GM12878 (cell line): ENCODE results near the gene CLCN7. TPM values are rescaled to one million over a fixed set of nuclear protein-coding genes. Genes with fewer than 3 reads are reported as not detected.
"Not testable (repeated sequence)": the region's sequence is repeated elsewhere in the genome, so short reads cannot be mapped to it uniquely, and the experiment has no call there.

Source experiments
- ATAC-seq: fragments of 200-7000 bp; cut with Tn5 transposase; 3 replicates; pipeline ENCODE4 v1.9.1; 2020; ENCODE audit warnings: mild to moderate bottlenecking, moderate library complexity
- BruUV-seq: library from RNA; stranded (reverse); fragments of 400-500 nt; replicated peaks from 2 replicates; lab custom pipeline; 2021; lab: Mats Ljungman, UMichigan
- CTCF ChIA-PET: fragments of 300-600 bp; sonication (Branson Sonifier 250); formaldehyde crosslinking; extraction: SDS; loops from one replicate; lab custom pipeline; 2021; ENCODE audit warnings: inconsistent platforms; lab: Yijun Ruan, JAX
- POLR2A ChIA-PET: fragments of 350-600 bp; formaldehyde crosslinking; extraction: SDS; loops from one replicate; lab custom pipeline; 2021; ENCODE audit warnings: inconsistent platforms; lab: Charles Lee
- RAD21 ChIA-PET: fragments of 300-600 bp; sonication (Branson Sonifier 250); formaldehyde crosslinking; loops from one replicate; lab custom pipeline; 2023; ENCODE audit warnings: antibody characterized with exemption; ENCODE audit not compliant: unreplicated experiment; lab: Charles Lee
- SMC1A ChIA-PET: fragments of 300-600 bp; sonication (Branson Sonifier 250); formaldehyde crosslinking; loops from one replicate; lab custom pipeline; 2023; ENCODE audit not compliant: unreplicated experiment, uncharacterized antibody; lab: Charles Lee
- DNase-seq: peaks from one replicate; pipeline ENCODE4 v3.0.0-alpha.2; 2011; ENCODE audit warnings: low read depth, low spot score
- FAIRE-seq: peaks from 3 replicates; lab custom pipeline; 2011; peaks lifted over from hg19 to GRCh38; lab: Jason Lieb, UNC
- H2AFZ ChIP-seq: 2 replicates; pipeline ENCODE4 v1.6.0; 2011; ENCODE audit warnings: low read depth, low read length, control low read depth; ENCODE audit not compliant: control insufficient read depth
- H3K27ac ChIP-seq: 2 replicates; pipeline ENCODE4 v1.5.1; 2011; ENCODE audit warnings: control low read depth; ENCODE audit not compliant: control insufficient read depth, insufficient read depth
- H3K27me3 ChIP-seq, 2 experiments: replicated peaks in 1 of 2; 2 replicates each; pipeline versions ENCODE4 v1.6.0 to v1.6.1; 2011; ENCODE audit warnings: low read length in 1 of 2; ENCODE audit not compliant: control insufficient read depth in 2 of 2, insufficient read depth in 2 of 2
- H3K36me3 ChIP-seq, 2 experiments: 2 replicates each; pipeline ENCODE4 v1.5.1; 2011; ENCODE audit warnings: low read length in 1 of 2; ENCODE audit not compliant: control insufficient read depth in 2 of 2, insufficient read depth in 2 of 2
- H3K4me1 ChIP-seq: 2 replicates; pipeline ENCODE4 v1.6.1; 2011; ENCODE audit warnings: mild to moderate bottlenecking, low read length, moderate library complexity, mixed read lengths; ENCODE audit not compliant: control insufficient read depth, insufficient read depth
- H3K4me2 ChIP-seq: 2 replicates; pipeline ENCODE4 v1.6.0; 2011; ENCODE audit warnings: control low read depth; ENCODE audit not compliant: control insufficient read depth, insufficient read depth
- H3K4me3 ChIP-seq: fragments of 200-600 bp; sonication (generic); 2 replicates; pipeline ENCODE4 v1.5.1; 2016
- H3K79me2 ChIP-seq: 2 replicates; pipeline ENCODE4 v1.6.0; 2011; ENCODE audit warnings: low read length; ENCODE audit not compliant: control insufficient read depth, insufficient read depth
- H3K9ac ChIP-seq: 2 replicates; pipeline ENCODE4 v1.8.0; 2011; ENCODE audit warnings: low read length, control low read depth, mixed read lengths; ENCODE audit not compliant: control insufficient read depth, insufficient read depth
- H3K9me3 ChIP-seq: replicated peaks from 3 replicates; pipeline ENCODE4 v1.5.1; 2011; ENCODE audit warnings: mild to moderate bottlenecking, low read length; ENCODE audit not compliant: control insufficient read depth, insufficient read depth
- H4K20me1 ChIP-seq: 2 replicates; pipeline ENCODE4 v1.6.0; 2011; ENCODE audit not compliant: control insufficient read depth, insufficient read depth
- CBFB ChIP-seq: IDR thresholded peaks from 2 replicates; pipeline ENCODE4 v1.6.1; 2016; ENCODE audit warnings: antibody characterized with exemption, low read depth
- CBX3 ChIP-seq: fragments of 200-600 bp; sonication (generic); IDR thresholded peaks from 2 replicates; pipeline ENCODE4 v1.6.1; 2016; ENCODE audit warnings: low read depth, borderline replicate concordance
- ESRRA ChIP-seq: IDR thresholded peaks from 2 replicates; pipeline ENCODE4 v1.6.1; 2012; ENCODE audit warnings: mild to moderate bottlenecking, low read length, improper control_type of control experiment
- ETV6 ChIP-seq, 2 experiments: fragments of 450-650 bp in 1 of 2; IDR thresholded peaks in 1 of 2; conservative IDR thresholded peaks in 1 of 2; 2 replicates each; pipeline ENCODE4 v1.6.1; 2014; ENCODE audit warnings: antibody characterized with exemption in 1 of 2, borderline replicate concordance in 1 of 2, low read depth in 1 of 2, mild to moderate bottlenecking in 1 of 2, moderate library complexity in 1 of 2
- FOXM1 ChIP-seq: IDR thresholded peaks from 2 replicates; pipeline ENCODE4 v1.6.1; 2012; ENCODE audit warnings: low read depth, mild to moderate bottlenecking, inconsistent platforms, low read length, moderate library complexity
- HCFC1 ChIP-seq: fragments of 150-350 bp; IDR thresholded peaks from 2 replicates; pipeline ENCODE4 v1.6.1; 2014; ENCODE audit warnings: low read length
- HDGF ChIP-seq: fragments of 450-650 bp; IDR thresholded peaks from 2 replicates; pipeline ENCODE4 v1.6.1; 2016; ENCODE audit warnings: antibody characterized with exemption
- IKZF1 ChIP-seq: fragments of 450-650 bp; conservative IDR thresholded peaks from 2 replicates; pipeline ENCODE4 v1.6.1; 2017; ENCODE audit warnings: antibody characterized with exemption, mild to moderate bottlenecking
- LARP7 ChIP-seq: fragments of 450-650 bp; IDR thresholded peaks from 2 replicates; pipeline ENCODE4 v1.6.1; 2017; ENCODE audit warnings: mild to moderate bottlenecking
- PML ChIP-seq: IDR thresholded peaks from 2 replicates; pipeline ENCODE4 v1.6.1; 2012; ENCODE audit warnings: low read length, inconsistent platforms
- RBBP5 ChIP-seq: fragments of 200-600 bp; sonication (generic); conservative IDR thresholded peaks from 2 replicates; pipeline ENCODE4 v1.6.1; 2016
- SP1 ChIP-seq: IDR thresholded peaks from one replicate; pipeline ENCODE4 v1.6.1; 2011; ENCODE audit warnings: low read depth, low read length
- TCF7 ChIP-seq: IDR thresholded peaks from 2 replicates; pipeline ENCODE4 v1.6.1; 2014; ENCODE audit warnings: antibody characterized with exemption, borderline replicate concordance
- WRNIP1 ChIP-seq: IDR thresholded peaks from 2 replicates; pipeline ENCODE4 v1.6.1; 2011; ENCODE audit warnings: low read depth, low read length, improper control_type of control experiment, borderline replicate concordance
- ZBED1 ChIP-seq: IDR thresholded peaks from 2 replicates; pipeline ENCODE4 v1.6.1; 2016; ENCODE audit warnings: borderline replicate concordance
- ZNF24 ChIP-seq: fragments of 450-650 bp; IDR thresholded peaks from 2 replicates; pipeline ENCODE4 v1.6.1; 2017; ENCODE audit warnings: antibody characterized with exemption, mild to moderate bottlenecking
- ZNF274 ChIP-seq: IDR thresholded peaks from one replicate; pipeline ENCODE4 v1.8.0; 2011; ENCODE audit not compliant: insufficient read length, insufficient read depth
- WGBS: methylation state at CpG from one replicate; pipeline ENCODE4 v1.1.6; 2016; ENCODE audit warnings: low lambda C conversion rate; ENCODE audit not compliant: insufficient replicate concordance, insufficient coverage; ENCODE audit errors: missing lambda C conversion rate; 5-methylcytosine and 5-hydroxymethylcytosine counted together
- in situ Hi-C: fragments of 300-500 bp; cut with MboI; formaldehyde crosslinking; loops from 9 replicates; pipeline ENCODE4 v1.14.3; 2018; ENCODE audit warnings: mixed read lengths
- intact Hi-C: fragments of 100-400 bp; cut with micrococcal nuclease; formaldehyde crosslinking; loops from one replicate; pipeline ENCODE4 v1.14.2; 2022; ENCODE audit not compliant: unreplicated experiment
- polyA plus RNA-seq, 11 experiments: library from polyadenylated mRNA; depleted of rRNA in 4 of 11; unstranded in 6 of 11; stranded (reverse) in 5 of 11; fragments of >200 nt; fragmentation: Nextera tagmentation in 4 of 11; fragmentation: Illumina TruSeq in 1 of 11; extraction: Ambion mirVana in 4 of 11; extraction: Trizol in 1 of 11; gene quantifications; 1 replicate in 1 of 11; 2 replicates in 10 of 11; pipeline versions ENCODE4 v1.2.1 to v1.2.3, GENCODE V29; 2011 to 2016; ENCODE audit warnings: inconsistent platforms in 2 of 11, missing spikeins in 2 of 11, low read depth in 1 of 11
- total RNA-seq, 4 experiments: library from RNA; depleted of rRNA in 3 of 4; stranded (reverse); fragments of >200 nt in 3 of 4; fragmentation: Illumina TruSeq in 1 of 4; extraction: Trizol in 1 of 4; gene quantifications; 2 replicates each; pipeline versions ENCODE4 v1.2.1 to v1.2.3, GENCODE V29; 2013 to 2021
- TF ChIP-seq, protein P1 (sequence below): fragments of 450-650 bp; IDR thresholded peaks from 2 replicates; pipeline ENCODE4 v1.6.1; 2016; ENCODE audit warnings: mild to moderate bottlenecking
- TF ChIP-seq, protein P2 (sequence below): IDR thresholded peaks from 2 replicates; pipeline ENCODE4 v1.6.1; 2011; ENCODE audit warnings: low read depth, low read length, improper control_type of control experiment, borderline replicate concordance

The CLCN7 gene
- total and polyA plus RNA-seq, 10 of the 15 experiments (the other 5 are each of a cell fraction or from before 2014, with no cell fraction given), result 0.04 to 62.5 (median 19.9) TPM

DNA sequence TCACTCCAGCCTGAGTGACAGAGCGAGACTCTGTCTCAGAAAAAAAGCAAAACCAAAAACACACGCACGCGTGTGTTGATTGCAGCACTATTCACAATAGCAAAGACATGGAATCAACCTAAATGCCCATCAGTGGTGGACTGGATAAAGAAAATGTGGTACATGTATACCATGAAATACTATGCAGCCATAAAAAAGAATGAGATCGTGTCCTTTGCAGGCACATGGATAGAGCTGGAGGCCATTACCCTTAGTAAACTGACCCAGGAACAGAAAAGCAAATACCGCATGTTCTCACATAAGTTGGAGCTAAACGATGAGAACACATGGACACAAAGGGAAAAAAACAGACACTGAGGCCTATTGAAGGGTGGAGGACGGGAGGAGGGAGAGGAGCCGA is 4.1 kb upstream of the CLCN7 start:
- H3K9me3 ChIP-seq, H4K20me1 ChIP-seq, ATAC-seq, BruUV-seq, RAD21 ChIA-PET, DNase-seq, FAIRE-seq, H2AFZ ChIP-seq, intact Hi-C loops, H3K27ac ChIP-seq, H3K27me3 ChIP-seq, H3K4me2 ChIP-seq, in situ Hi-C loops, H3K36me3 ChIP-seq, CTCF ChIA-PET, H3K9ac ChIP-seq, SMC1A ChIA-PET, H3K4me3 ChIP-seq: not testable (repeated sequence)
- Histone ChIP-seq H3K79me2 (peaks cover 12% of the 10 kb centered on the region), H3K4me1 (peaks cover 11% of the 10 kb centered on the region)
- POLR2A ChIA-PET, result interaction anchor here (1.5 kb wide), 1 partner anchor 14 kb away, joined by 3 read pairs; no protein-coding TSS in a partner anchor
- 93% methylated on average over 9 of the region's 9 CpGs for WGBS

DNA sequence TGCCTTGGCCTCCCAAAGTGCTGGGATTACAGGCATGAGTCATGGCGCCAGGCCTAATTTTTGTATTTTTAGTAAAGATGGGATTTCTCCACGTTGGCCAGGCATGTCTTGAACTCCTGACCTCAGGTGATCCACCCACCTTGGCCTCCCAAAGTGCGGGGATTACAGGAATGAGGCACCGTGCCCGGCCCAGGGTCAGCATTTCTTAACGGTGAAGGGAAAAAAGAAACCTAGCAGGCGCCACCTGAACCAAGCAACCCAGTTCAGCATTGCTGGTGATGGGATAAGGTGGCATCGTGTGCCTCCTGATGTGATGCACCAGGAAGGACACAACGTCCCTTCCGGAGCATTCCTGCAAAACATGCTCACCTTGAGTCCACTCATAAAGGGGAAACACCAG is 2.2 kb upstream of the CLCN7 start:
- no TSS peak for BruUV-seq
- ChIA-PET CTCF (no interaction called here), POLR2A (interaction anchor here (0.6 kb wide), 1 partner anchor 14 kb away, joined by 4 read pairs; no protein-coding TSS in a partner anchor), SMC1A (no interaction called here), RAD21 (no interaction called here)
- no peak overlapping the region for H3K4me2 ChIP-seq
- ATAC-seq, result no peak
- H3K27me3 ChIP-seq, result no peaks in the 10 kb centered on the region; a peak in 1 of 4 replicates
- H3K4me3 ChIP-seq, result no peak overlapping the region
- no peak for FAIRE-seq
- H3K4me1 ChIP-seq, result peaks cover 10% of the 10 kb centered on the region
- H4K20me1 ChIP-seq, result no peaks in the 10 kb centered on the region
- 82% methylated on average over 10 of the region's 10 CpGs for WGBS
- H3K9ac ChIP-seq, result no peak overlapping the region
- H3K36me3 ChIP-seq, result no peaks in the 10 kb centered on the region
- DNase-seq, result no peak
- no peak overlapping the region for H2AFZ ChIP-seq
- H3K79me2 ChIP-seq, result peaks cover 23% of the 10 kb centered on the region
- in situ Hi-C loops (no loop called here), intact Hi-C loops (no loop called here)
- no peak overlapping the region for H3K27ac ChIP-seq
- H3K9me3 ChIP-seq, result no peaks in the 10 kb centered on the region
- no peak for TF ChIP-seq LARP7
- TF ChIP-seq, protein P1, sequence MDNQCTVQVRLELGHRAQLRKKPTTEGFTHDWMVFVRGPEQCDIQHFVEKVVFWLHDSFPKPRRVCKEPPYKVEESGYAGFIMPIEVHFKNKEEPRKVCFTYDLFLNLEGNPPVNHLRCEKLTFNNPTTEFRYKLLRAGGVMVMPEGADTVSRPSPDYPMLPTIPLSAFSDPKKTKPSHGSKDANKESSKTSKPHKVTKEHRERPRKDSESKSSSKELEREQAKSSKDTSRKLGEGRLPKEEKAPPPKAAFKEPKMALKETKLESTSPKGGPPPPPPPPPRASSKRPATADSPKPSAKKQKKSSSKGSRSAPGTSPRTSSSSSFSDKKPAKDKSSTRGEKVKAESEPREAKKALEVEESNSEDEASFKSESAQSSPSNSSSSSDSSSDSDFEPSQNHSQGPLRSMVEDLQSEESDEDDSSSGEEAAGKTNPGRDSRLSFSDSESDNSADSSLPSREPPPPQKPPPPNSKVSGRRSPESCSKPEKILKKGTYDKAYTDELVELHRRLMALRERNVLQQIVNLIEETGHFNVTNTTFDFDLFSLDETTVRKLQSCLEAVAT, result no peak
- no peak for TF ChIP-seq CBFB
- TF ChIP-seq, protein P2, sequence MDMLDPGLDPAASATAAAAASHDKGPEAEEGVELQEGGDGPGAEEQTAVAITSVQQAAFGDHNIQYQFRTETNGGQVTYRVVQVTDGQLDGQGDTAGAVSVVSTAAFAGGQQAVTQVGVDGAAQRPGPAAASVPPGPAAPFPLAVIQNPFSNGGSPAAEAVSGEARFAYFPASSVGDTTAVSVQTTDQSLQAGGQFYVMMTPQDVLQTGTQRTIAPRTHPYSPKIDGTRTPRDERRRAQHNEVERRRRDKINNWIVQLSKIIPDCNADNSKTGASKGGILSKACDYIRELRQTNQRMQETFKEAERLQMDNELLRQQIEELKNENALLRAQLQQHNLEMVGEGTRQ, result no peak
- TF ChIP-seq SP1, result no peak
- no peak for TF ChIP-seq ETV6 (conservative IDR thresholded peaks at IDR 0.05 in 1 of 2, IDR thresholded peaks at IDR 0.05 in 1 of 2; ENCODE audit: borderline replicate concordance in 1 of 2, low read depth in 1 of 2)
- TF ChIP-seq RBBP5, result no peak
- TF ChIP-seq ZBED1, result no peak
- no peak for TF ChIP-seq TCF7
- TF ChIP-seq FOXM1, result no peak
- no peak for TF ChIP-seq HDGF
- TF ChIP-seq IKZF1, result no peak
- TF ChIP-seq HCFC1, result no peak
- TF ChIP-seq ZNF274, result no peak
- TF ChIP-seq CBX3, result no peak
- TF ChIP-seq ZNF24, result no peak
- no peak for TF ChIP-seq ESRRA
- no peak for TF ChIP-seq PML
- no peak for TF ChIP-seq WRNIP1
